ENCODE results near the gene CHMP4A.

GRCh38 chr14:24258548-24259265 is 45.4 kb upstream of the CHMP4A start:
- TF ChIP-seq POLR2AphosphoS5 (IDR thresholded peaks at IDR 0.05; ENCODE audit: low read depth, low read length) (no peak), POLR2A (IDR thresholded peaks at IDR 0.05; ENCODE audit: low read depth, low read length) (no peak)

Measured in GM12892 (cell line).